NCI-H510A treated with DMSO at 0.1 percent for 48 hours (cell line): ENCODE data around the gene VAT1.
"Not testable (repeated sequence)": the region's sequence is repeated elsewhere in the genome, so short reads cannot be mapped to it uniquely, and the experiment has no call there.

ENCODE experiments used
- DNase-seq: peaks from one replicate; lab custom pipeline; 2025; lab: John Stamatoyannopoulos, UW

VAT1 gene

DNA sequence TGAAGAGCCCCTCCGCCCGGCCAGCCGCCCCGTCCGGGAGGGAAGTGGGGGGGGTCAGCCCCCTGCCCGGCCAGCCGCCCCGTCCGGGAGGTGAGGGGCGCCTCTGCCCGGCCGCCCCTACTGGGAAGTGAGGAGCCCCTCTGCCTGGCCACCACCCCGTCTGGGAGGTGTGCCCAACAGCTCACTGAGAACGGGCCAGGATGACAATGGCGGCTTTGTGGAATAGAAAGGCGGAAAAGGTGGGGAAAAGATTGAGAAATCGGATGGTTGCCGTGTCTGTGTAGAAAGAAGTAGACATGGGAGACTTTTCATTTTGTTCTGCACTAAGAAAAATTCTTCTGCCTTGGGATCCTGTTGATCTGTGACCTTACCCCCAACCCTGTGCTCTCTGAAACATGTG, 48.9 kb downstream of the VAT1 start:
- not testable (repeated sequence) for DNase-seq

- DNase-seq, result no peak
These were observed 50.6 kb downstream of the VAT1 start for GRCh38 chr17:42971589-42971988.

DNA sequence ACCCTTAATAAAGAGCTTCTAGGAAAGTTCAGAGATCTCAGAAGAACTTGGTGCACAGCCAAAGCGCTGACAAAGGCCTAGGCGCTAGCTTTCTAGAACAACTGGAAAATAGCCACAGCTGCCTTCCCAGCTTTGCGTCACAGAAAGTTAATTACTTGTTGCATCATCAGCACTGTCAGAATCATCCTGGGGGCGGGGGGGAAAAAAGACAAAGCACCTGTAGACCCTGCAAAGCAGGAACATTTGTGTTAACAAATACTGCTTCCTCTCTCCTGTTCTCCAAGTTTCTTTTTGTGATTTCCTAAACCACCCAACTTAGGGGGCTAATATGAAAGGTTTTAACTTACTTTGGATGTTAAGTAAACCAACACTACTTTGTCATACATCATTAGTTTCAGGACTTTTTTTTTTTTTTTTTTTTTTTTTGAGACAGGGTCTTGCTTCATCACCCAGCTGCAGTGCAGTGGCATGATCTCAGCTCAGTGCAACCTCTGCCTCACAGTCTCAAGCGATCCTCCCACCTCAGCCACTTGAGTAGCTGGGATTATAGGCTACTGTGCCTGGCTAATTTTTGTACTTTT, 53.1 kb downstream of the VAT1 start:
- DNase-seq, result no peak

DNA sequence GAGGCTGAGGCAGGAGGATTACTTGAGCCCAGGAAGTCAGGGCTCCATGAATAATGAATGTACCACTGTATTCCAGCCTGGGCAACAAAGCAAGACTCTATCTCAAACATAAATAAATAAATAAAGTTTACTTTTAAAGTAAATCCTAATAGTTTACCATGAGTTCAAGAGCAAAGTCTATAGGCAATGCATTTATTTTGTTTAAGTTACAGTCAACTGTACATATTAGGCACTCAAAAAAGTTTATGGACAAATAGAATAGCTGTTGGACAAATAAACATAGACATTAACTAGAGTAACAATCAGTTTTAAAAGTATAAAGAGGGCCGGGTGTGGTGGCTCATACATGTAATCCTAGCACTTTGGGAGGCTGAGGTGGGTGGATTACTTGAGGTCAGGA, 54.3 kb downstream of the VAT1 start:
- DNase-seq, result no peak
